A673 (cell line): ENCODE data around the gene MYO19. TPM values are rescaled to one million over a fixed set of nuclear protein-coding genes. Genes with fewer than 3 reads are reported as not detected.

Experiments
- Bru-seq: library from RNA; stranded (reverse); fragments of 400-500 nt; gene quantifications from one replicate; lab custom pipeline; 2021; lab: Mats Ljungman, UMichigan
- BruChase-seq, 2 experiments: library from RNA; stranded (reverse); fragments of 400-500 nt; gene quantifications; one replicate each; lab custom pipeline; 2021; lab: Mats Ljungman, UMichigan
- BruUV-seq: library from RNA; stranded (reverse); fragments of 400-500 nt; replicated peaks from 2 replicates; lab custom pipeline; 2021; lab: Mats Ljungman, UMichigan
- CTCF ChIA-PET: fragments of 300-600 bp; sonication (Branson Sonifier 250); formaldehyde crosslinking; loops from one replicate; lab custom pipeline; 2022; ENCODE audit warnings: antibody characterized with exemption; lab: Charles Lee
- POLR2A ChIA-PET: fragments of 300-600 bp; sonication (Branson Sonifier 250); formaldehyde crosslinking; loops from one replicate; lab custom pipeline; 2022; ENCODE audit warnings: antibody characterized with exemption; ENCODE audit not compliant: low non-redundant PET; lab: Charles Lee
- DNase-seq: peaks from one replicate; pipeline ENCODE4 v3.0.0-alpha.2; 2015; ENCODE audit warnings: low spot score
- H3K27ac ChIP-seq: fragments of 200-600 bp; sonication (generic); 2 replicates; pipeline ENCODE4 v1.5.1; 2016; ENCODE audit warnings: mixed run types, low read depth, mild to moderate bottlenecking, mixed read lengths, antibody characterized with exemption, low read length; ENCODE audit not compliant: poor library complexity, severe bottlenecking
- H3K27me3 ChIP-seq: fragments of 200-600 bp; sonication (generic); replicated peaks from 2 replicates; pipeline ENCODE4 v1.6.1; 2017; ENCODE audit warnings: mixed run types, low read depth, mild to moderate bottlenecking, mixed read lengths, antibody characterized with exemption, low read length; ENCODE audit not compliant: insufficient read depth, poor library complexity
- H3K36me3 ChIP-seq: fragments of 200-600 bp; sonication (generic); 2 replicates; pipeline ENCODE4 v1.6.1; 2016; ENCODE audit warnings: mixed run types, mild to moderate bottlenecking, mixed read lengths, antibody characterized with exemption, low read length; ENCODE audit not compliant: insufficient read depth, poor library complexity, severe bottlenecking
- H3K4me1 ChIP-seq: fragments of 200-600 bp; sonication (generic); 2 replicates; pipeline ENCODE4 v1.6.1; 2017; ENCODE audit warnings: mixed run types, mild to moderate bottlenecking, mixed read lengths, antibody characterized with exemption, low read length; ENCODE audit not compliant: insufficient read depth, poor library complexity, severe bottlenecking
- H3K4me3 ChIP-seq: fragments of 200-600 bp; sonication (generic); 2 replicates; pipeline ENCODE4 v1.5.1; 2016; ENCODE audit warnings: low read depth, mixed run types, mild to moderate bottlenecking, mixed read lengths, low read length; ENCODE audit not compliant: poor library complexity, severe bottlenecking
- H3K9me3 ChIP-seq: fragments of 200-600 bp; sonication (generic); 2 replicates; pipeline ENCODE4 v1.6.1; 2016; ENCODE audit warnings: mixed run types, low read depth, mild to moderate bottlenecking, mixed read lengths, antibody characterized with exemption, low read length; ENCODE audit not compliant: poor library complexity, severe bottlenecking
- EZH2 ChIP-seq: fragments of 200-600 bp; sonication (generic); IDR thresholded peaks from 2 replicates; pipeline ENCODE4 v1.6.1; 2017; ENCODE audit warnings: borderline replicate concordance, low read depth, mild to moderate bottlenecking, mixed read lengths, antibody characterized with exemption, low read length; ENCODE audit not compliant: poor library complexity, severe bottlenecking
- intact Hi-C: fragments of 100-400 bp; cut with micrococcal nuclease; formaldehyde crosslinking; loops from one replicate; pipeline ENCODE4 v1.10.0; 2022; ENCODE audit not compliant: unreplicated experiment
- long read RNA-seq: library from polyadenylated mRNA; stranded (forward); transcript quantifications from one replicate; pipeline ENCODE4 v2.0.0, GENCODE V29; 2022
- total RNA-seq: library from RNA; stranded (reverse); gene quantifications from 2 replicates; pipeline ENCODE4 v1.2.3, GENCODE V29; 2021
- TF ChIP-seq, protein P1 (sequence below): fragments of 300-800, 200-600 bp; sonication (generic); conservative IDR thresholded peaks from 2 replicates; pipeline ENCODE4 v1.5.1; 2017; ENCODE audit warnings: low read depth, mild to moderate bottlenecking, antibody characterized with exemption, low read length, moderate library complexity, mixed read lengths

MYO19 gene, protein sequence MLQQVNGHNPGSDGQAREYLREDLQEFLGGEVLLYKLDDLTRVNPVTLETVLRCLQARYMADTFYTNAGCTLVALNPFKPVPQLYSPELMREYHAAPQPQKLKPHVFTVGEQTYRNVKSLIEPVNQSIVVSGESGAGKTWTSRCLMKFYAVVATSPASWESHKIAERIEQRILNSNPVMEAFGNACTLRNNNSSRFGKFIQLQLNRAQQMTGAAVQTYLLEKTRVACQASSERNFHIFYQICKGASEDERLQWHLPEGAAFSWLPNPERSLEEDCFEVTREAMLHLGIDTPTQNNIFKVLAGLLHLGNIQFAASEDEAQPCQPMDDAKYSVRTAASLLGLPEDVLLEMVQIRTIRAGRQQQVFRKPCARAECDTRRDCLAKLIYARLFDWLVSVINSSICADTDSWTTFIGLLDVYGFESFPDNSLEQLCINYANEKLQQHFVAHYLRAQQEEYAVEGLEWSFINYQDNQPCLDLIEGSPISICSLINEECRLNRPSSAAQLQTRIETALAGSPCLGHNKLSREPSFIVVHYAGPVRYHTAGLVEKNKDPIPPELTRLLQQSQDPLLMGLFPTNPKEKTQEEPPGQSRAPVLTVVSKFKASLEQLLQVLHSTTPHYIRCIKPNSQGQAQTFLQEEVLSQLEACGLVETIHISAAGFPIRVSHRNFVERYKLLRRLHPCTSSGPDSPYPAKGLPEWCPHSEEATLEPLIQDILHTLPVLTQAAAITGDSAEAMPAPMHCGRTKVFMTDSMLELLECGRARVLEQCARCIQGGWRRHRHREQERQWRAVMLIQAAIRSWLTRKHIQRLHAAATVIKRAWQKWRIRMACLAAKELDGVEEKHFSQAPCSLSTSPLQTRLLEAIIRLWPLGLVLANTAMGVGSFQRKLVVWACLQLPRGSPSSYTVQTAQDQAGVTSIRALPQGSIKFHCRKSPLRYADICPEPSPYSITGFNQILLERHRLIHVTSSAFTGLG
- total RNA-seq (53.0 and 61.1 TPM in 2 replicates), Bru-seq, nascent RNA (percentile 75 among the genes with signal in this experiment), BruChase-seq, experiment 1, labeled RNA remaining after a 2-hour chase (percentile 90 among the genes with signal in this experiment), BruChase-seq, experiment 2, labeled RNA remaining after a 6-hour chase (percentile 89 among the genes with signal in this experiment)
- long read RNA-seq, full-length matches to known transcripts = 13 of 34 reads
- long read RNA-seq, partial matches to known transcripts = 7 of 34 reads
- long read RNA-seq, other reads (novel, unspliced or antisense) = 14 of 34 reads

- DNase-seq = peak; percentile 84
- Histone ChIP-seq H3K9me3 (no peaks in the 10 kb centered on the region), H3K4me1 (peaks cover 4% of the 10 kb centered on the region), H3K27ac (peak within 1 kb of the TSS; percentile 92), H3K4me3 (peak within 1 kb of the TSS; percentile 62), H3K36me3 (peaks cover 8% of the 10 kb centered on the region), H3K27me3 (no peaks in the 10 kb centered on the region)
- TF ChIP-seq EZH2 = no peak
- TF ChIP-seq, protein P1, sequence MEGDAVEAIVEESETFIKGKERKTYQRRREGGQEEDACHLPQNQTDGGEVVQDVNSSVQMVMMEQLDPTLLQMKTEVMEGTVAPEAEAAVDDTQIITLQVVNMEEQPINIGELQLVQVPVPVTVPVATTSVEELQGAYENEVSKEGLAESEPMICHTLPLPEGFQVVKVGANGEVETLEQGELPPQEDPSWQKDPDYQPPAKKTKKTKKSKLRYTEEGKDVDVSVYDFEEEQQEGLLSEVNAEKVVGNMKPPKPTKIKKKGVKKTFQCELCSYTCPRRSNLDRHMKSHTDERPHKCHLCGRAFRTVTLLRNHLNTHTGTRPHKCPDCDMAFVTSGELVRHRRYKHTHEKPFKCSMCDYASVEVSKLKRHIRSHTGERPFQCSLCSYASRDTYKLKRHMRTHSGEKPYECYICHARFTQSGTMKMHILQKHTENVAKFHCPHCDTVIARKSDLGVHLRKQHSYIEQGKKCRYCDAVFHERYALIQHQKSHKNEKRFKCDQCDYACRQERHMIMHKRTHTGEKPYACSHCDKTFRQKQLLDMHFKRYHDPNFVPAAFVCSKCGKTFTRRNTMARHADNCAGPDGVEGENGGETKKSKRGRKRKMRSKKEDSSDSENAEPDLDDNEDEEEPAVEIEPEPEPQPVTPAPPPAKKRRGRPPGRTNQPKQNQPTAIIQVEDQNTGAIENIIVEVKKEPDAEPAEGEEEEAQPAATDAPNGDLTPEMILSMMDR = no peak
- no TSS peak for BruUV-seq
- ChIA-PET POLR2A (interaction anchor here (0.6 kb wide), 1 partner anchor 15 kb away, joined by 4 read pairs; no protein-coding TSS in a partner anchor), CTCF (no interaction called here)
- intact Hi-C loops = no loop called here
These were observed at the start of gene MYO19, which contains the start of gene PIGW for GRCh38 chr17:36534840-36535668. Gene MYO19, minus strand, starts transcription at chr17:36534868. Its CDS starts 2,330 bp downstream, at chr17:36532538. Gene PIGW, plus strand, starts transcription at chr17:36534987. Its CDS starts 2,115 bp downstream, at chr17:36537102.

DNA sequence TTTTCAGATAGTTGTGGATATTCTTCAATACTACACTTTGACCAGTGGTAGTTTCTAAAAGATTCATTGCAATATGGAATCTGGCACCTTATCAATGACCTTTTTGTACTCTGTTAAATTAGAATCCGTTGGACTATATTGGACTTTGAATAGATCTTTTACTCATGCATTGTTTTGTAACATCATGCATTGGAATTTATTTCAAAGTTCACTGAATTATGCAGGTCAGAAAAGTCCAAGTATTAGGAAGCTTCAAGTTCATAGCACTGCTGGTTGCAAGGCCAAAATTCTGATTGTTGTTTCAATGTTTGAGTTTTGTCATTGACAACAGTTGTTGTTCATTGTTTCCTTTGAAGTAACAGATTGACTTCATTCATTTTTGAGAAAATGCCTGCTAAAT is 49.1 kb upstream of the MYO19 start:
- Histone ChIP-seq H3K4me3 (no peak overlapping the region), H3K27me3 (no peaks in the 10 kb centered on the region), H3K9me3 (no peaks in the 10 kb centered on the region), H3K4me1 (no peaks in the 10 kb centered on the region), H3K36me3 (peaks cover 22% of the 10 kb centered on the region), H3K27ac (no peak overlapping the region)
- TF ChIP-seq EZH2 = no peak
- TF ChIP-seq, protein P1 = no peak
- CTCF ChIA-PET = no interaction called here
- intact Hi-C loops = no loop called here
- POLR2A ChIA-PET = no interaction called here
- no peak for DNase-seq
- BruUV-seq = no TSS peak
